SU-DHL-6 (cell line): Measurements from ENCODE around the gene OXA1L.

Experiments
- CTCF ChIP-seq: fragments of 200-600 bp; sonication (generic); IDR thresholded peaks from one replicate; pipeline ENCODE4 v1.5.1; 2017; ENCODE audit warnings: antibody characterized with exemption, mild to moderate bottlenecking, low read length, moderate library complexity; ENCODE audit not compliant: insufficient read depth, poor library complexity, severe bottlenecking
- EZH2phosphoT487 ChIP-seq: fragments of 200-600 bp; sonication (generic), shearing (Covaris generic); conservative IDR thresholded peaks from 2 replicates; pipeline ENCODE4 v1.6.1; 2018; ENCODE audit warnings: mild to moderate bottlenecking, antibody characterized with exemption, low read length, moderate library complexity, mixed read lengths

GRCh38 chr14:22794551-22794951 lies 28.1 kb downstream of the OXA1L start:
- TF ChIP-seq CTCF (no peak), EZH2phosphoT487 (no peak)
